ENCODE data around the gene ZFHX3.

DNA sequence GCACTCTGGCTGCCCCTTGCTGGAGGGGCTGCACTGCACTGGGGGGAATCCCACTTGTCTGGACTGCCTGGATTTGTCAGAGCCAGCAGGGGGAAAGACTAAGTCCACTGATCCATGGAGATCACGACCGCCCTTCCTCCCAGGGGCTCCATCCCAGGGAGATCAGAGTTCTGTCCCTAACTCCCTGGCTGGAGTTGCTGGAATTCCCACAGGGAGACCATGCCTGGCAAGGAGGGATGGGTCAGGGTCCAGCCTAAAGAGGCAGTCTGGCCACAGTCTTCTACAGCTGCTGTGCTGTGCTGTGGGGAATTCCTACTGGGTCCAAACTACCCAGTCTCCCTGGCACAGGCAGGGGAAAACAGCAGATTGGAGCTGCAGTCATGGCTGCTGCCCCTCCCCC, 311.9 kb downstream of the ZFHX3 start:
- TF ChIP-seq, protein P1, sequence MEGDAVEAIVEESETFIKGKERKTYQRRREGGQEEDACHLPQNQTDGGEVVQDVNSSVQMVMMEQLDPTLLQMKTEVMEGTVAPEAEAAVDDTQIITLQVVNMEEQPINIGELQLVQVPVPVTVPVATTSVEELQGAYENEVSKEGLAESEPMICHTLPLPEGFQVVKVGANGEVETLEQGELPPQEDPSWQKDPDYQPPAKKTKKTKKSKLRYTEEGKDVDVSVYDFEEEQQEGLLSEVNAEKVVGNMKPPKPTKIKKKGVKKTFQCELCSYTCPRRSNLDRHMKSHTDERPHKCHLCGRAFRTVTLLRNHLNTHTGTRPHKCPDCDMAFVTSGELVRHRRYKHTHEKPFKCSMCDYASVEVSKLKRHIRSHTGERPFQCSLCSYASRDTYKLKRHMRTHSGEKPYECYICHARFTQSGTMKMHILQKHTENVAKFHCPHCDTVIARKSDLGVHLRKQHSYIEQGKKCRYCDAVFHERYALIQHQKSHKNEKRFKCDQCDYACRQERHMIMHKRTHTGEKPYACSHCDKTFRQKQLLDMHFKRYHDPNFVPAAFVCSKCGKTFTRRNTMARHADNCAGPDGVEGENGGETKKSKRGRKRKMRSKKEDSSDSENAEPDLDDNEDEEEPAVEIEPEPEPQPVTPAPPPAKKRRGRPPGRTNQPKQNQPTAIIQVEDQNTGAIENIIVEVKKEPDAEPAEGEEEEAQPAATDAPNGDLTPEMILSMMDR (conservative IDR thresholded peaks at IDR 0.05) = no peak
- TF ChIP-seq ZFX (IDR thresholded peaks at IDR 0.05) = no peak

Measured in C4-2B (cell line).